ENCODE measurements around the gene C9orf50. TPM values are rescaled to one million over a fixed set of nuclear protein-coding genes. Genes with fewer than 3 reads are reported as not detected.

Gene C9orf50
- total and polyA plus RNA-seq, 4 experiments from 2014 or later: not detected

GRCh38 chr9:129615407-129616285 is 5.3 kb downstream of the C9orf50 start:
- Histone ChIP-seq H3K36me3 (ENCODE audit: insufficient read depth, low read length) (no peaks in the 10 kb centered on the region), H3K4me3 (ENCODE audit: low read length in 2 of 2) (no peak overlapping the region), H3K9me3 (ENCODE audit: control insufficient read depth in 1 of 2, low read length in 2 of 2) (no peaks in the 10 kb centered on the region), H3K27me3 (ENCODE audit: insufficient read depth, low read length) (peaks cover 12% of the 10 kb centered on the region), H3K27ac (ENCODE audit: low read depth, low read length) (no peak overlapping the region), H3K4me1 (ENCODE audit: insufficient read depth, low read length) (peaks cover 18% of the 10 kb centered on the region)
- Mint-ChIP-seq H3K4me1 (peaks cover 9 to 16% (median 13%) of the 10 kb centered on the region in 4 donors), H3K27me3 (peaks cover 6 to 9% of the 10 kb centered on the region in 2 donors), H3K27ac (no peak overlapping the region), H3K4me3 (no peak overlapping the region), H3K9me3 (no peaks in the 10 kb centered on the region), H3K36me3 (no peaks in the 10 kb centered on the region)
- ChIA-PET CTCF (ENCODE audit: partially characterized antibody) (interaction anchor here (2.0 to 5.1 kb wide), 2 partner anchors 9 to 484 kb away, joined by 8 to 51 read pairs; partner anchors contain the start of gene NTMT1), POLR2A (ENCODE audit: partially characterized antibody) (no interaction called here)
- intact Hi-C loops (cut with micrococcal nuclease): no loop called here
- no peak for DNase-seq

GRCh38 chr9:129614932-129615331 is 6.0 kb downstream of the C9orf50 start:
- peaks cover 6 to 9% of the 10 kb centered on the region in 2 donors for H3K27me3 Mint-ChIP-seq
- H3K27ac ChIP-seq (ENCODE audit: low read depth, low read length): no peak overlapping the region
- H3K9me3 Mint-ChIP-seq: no peaks in the 10 kb centered on the region
- H3K4me1 ChIP-seq (ENCODE audit: insufficient read depth, low read length): peaks cover 15% of the 10 kb centered on the region
- no peak overlapping the region for H3K27ac Mint-ChIP-seq
- H3K9me3 ChIP-seq (ENCODE audit: control insufficient read depth in 1 of 2, low read length in 2 of 2): no peaks in the 10 kb centered on the region
- H3K4me3 ChIP-seq (ENCODE audit: low read length in 2 of 2): no peak overlapping the region
- no peaks in the 10 kb centered on the region for H3K36me3 ChIP-seq (ENCODE audit: insufficient read depth, low read length)
- peaks cover 10% of the 10 kb centered on the region for H3K27me3 ChIP-seq (ENCODE audit: insufficient read depth, low read length)
- no peak for DNase-seq
- peaks cover 9 to 17% (median 14%) of the 10 kb centered on the region in 4 donors for H3K4me1 Mint-ChIP-seq
- no peaks in the 10 kb centered on the region for H3K36me3 Mint-ChIP-seq
- ChIA-PET POLR2A (ENCODE audit: partially characterized antibody) (no interaction called here), CTCF (ENCODE audit: partially characterized antibody) (interaction anchor here (1.4 to 5.1 kb wide), 3 partner anchors 9 to 475 kb away, joined by 3 to 51 read pairs (median 5); partner anchors contain the start of gene NTMT1)
- intact Hi-C loops (cut with micrococcal nuclease): no loop called here
- no peak overlapping the region for H3K4me3 Mint-ChIP-seq

GRCh38 chr9:129613520-129614175 is 7.3 kb downstream of the C9orf50 start:
- CTCF ChIA-PET (ENCODE audit: partially characterized antibody): interaction anchor here (1.4 to 5.1 kb wide), 6 partner anchors 11 to 482 kb away, joined by 3 to 51 read pairs (median 20); partner anchors contain the start of gene NTMT1

GRCh38 chr9:129612815-129613519 is 7.9 kb downstream of the C9orf50 start:
- intact Hi-C loops (cut with micrococcal nuclease): no loop called here
- ChIA-PET CTCF (ENCODE audit: partially characterized antibody) (interaction anchor here (3.0 to 5.1 kb wide), 4 partner anchors 11 to 481 kb away, joined by 17 to 51 read pairs (median 23); partner anchors contain the start of gene NTMT1), POLR2A (ENCODE audit: partially characterized antibody) (no interaction called here)
- Histone ChIP-seq H3K27me3 (ENCODE audit: insufficient read depth, low read length) (no peaks in the 10 kb centered on the region), H3K4me3 (ENCODE audit: low read length in 2 of 2) (no peak overlapping the region), H3K36me3 (ENCODE audit: insufficient read depth, low read length) (no peaks in the 10 kb centered on the region), H3K27ac (ENCODE audit: low read depth, low read length) (no peak overlapping the region), H3K9me3 (ENCODE audit: control insufficient read depth in 1 of 2, low read length in 2 of 2) (no peaks in the 10 kb centered on the region), H3K4me1 (ENCODE audit: insufficient read depth, low read length) (peaks cover 14% of the 10 kb centered on the region)
- no peaks in the 10 kb centered on the region for H3K27me3 Mint-ChIP-seq
- no peak for DNase-seq
- H3K27ac Mint-ChIP-seq: peak overlapping the region in 1 of 7 donors; percentile 46
- peaks cover 8 to 25% (median 19%) of the 10 kb centered on the region in 4 donors for H3K4me1 Mint-ChIP-seq
- no peaks in the 10 kb centered on the region for H3K36me3 Mint-ChIP-seq
- H3K4me3 Mint-ChIP-seq: no peak overlapping the region
- no peaks in the 10 kb centered on the region for H3K9me3 Mint-ChIP-seq

More at GRCh38 chr9:129613520-129614175, 7.3 kb downstream of the C9orf50 start:
- Histone ChIP-seq H3K4me1 (ENCODE audit: insufficient read depth, low read length) (peaks cover 14% of the 10 kb centered on the region), H3K27me3 (ENCODE audit: insufficient read depth, low read length) (no peaks in the 10 kb centered on the region), H3K9me3 (ENCODE audit: control insufficient read depth in 1 of 2, low read length in 2 of 2) (no peaks in the 10 kb centered on the region), H3K36me3 (ENCODE audit: insufficient read depth, low read length) (no peaks in the 10 kb centered on the region), H3K4me3 (ENCODE audit: low read length in 2 of 2) (no peak overlapping the region), H3K27ac (ENCODE audit: low read depth, low read length) (no peak overlapping the region)
- POLR2A ChIA-PET (ENCODE audit: partially characterized antibody): no interaction called here
- DNase-seq: no peak
- intact Hi-C loops (cut with micrococcal nuclease): no loop called here
- H3K27me3 Mint-ChIP-seq: peaks cover 0 to 2% of the 10 kb centered on the region in 2 donors
- H3K36me3 Mint-ChIP-seq: no peaks in the 10 kb centered on the region
- peaks cover 9 to 18% (median 16%) of the 10 kb centered on the region in 4 donors for H3K4me1 Mint-ChIP-seq
- H3K9me3 Mint-ChIP-seq: no peaks in the 10 kb centered on the region
- H3K27ac Mint-ChIP-seq: no peak overlapping the region
- peak overlapping the region in 1 of 8 donors; percentile 10 for H3K4me3 Mint-ChIP-seq

GRCh38 chr9:129612123-129612522 is 8.8 kb downstream of the C9orf50 start:
- no peaks in the 10 kb centered on the region for H3K9me3 Mint-ChIP-seq
- H3K36me3 Mint-ChIP-seq: no peaks in the 10 kb centered on the region
- peaks cover 14 to 32% (median 25%) of the 10 kb centered on the region in 4 donors for H3K4me1 Mint-ChIP-seq
- no peaks in the 10 kb centered on the region for H3K27me3 Mint-ChIP-seq
- Histone ChIP-seq H3K36me3 (ENCODE audit: insufficient read depth, low read length) (no peaks in the 10 kb centered on the region), H3K9me3 (ENCODE audit: control insufficient read depth in 1 of 2, low read length in 2 of 2) (no peaks in the 10 kb centered on the region), H3K4me1 (ENCODE audit: insufficient read depth, low read length) (peaks cover 22% of the 10 kb centered on the region), H3K27ac (ENCODE audit: low read depth, low read length) (no peak overlapping the region), H3K27me3 (ENCODE audit: insufficient read depth, low read length) (no peaks in the 10 kb centered on the region), H3K4me3 (ENCODE audit: low read length in 2 of 2) (no peak overlapping the region)
- peak overlapping the region in 1 of 8 donors; percentile 42 for H3K4me3 Mint-ChIP-seq
- ChIA-PET CTCF (ENCODE audit: partially characterized antibody) (interaction anchor here (1.5 to 5.1 kb wide), 6 partner anchors 12 to 480 kb away, joined by 4 to 51 read pairs (median 23); partner anchors contain the start of gene NTMT1), POLR2A (ENCODE audit: partially characterized antibody) (interaction anchor here (2.1 to 4.1 kb wide), 2 partner anchors 229 to 472 kb away, joined by 5 to 42 read pairs; no protein-coding TSS in a partner anchor)
- intact Hi-C loops (cut with micrococcal nuclease): no loop called here
- DNase-seq: no peak
- peak overlapping the region in 2 of 7 donors; percentile 23 to 46 for H3K27ac Mint-ChIP-seq

GRCh38 chr9:129611307-129611800 is 9.5 kb downstream of the C9orf50 start:
- Mint-ChIP-seq H3K4me1 (peaks cover 14 to 39% (median 30%) of the 10 kb centered on the region in 4 donors), H3K4me3 (peak overlapping the region in 7 of 8 donors; percentile 78 to 95 (median 81)), H3K27ac (peak overlapping the region in 4 of 7 donors; percentile 87 to 95 (median 91)), H3K9me3 (no peaks in the 10 kb centered on the region), H3K27me3 (no peaks in the 10 kb centered on the region), H3K36me3 (no peaks in the 10 kb centered on the region)
- DNase-seq: no peak
- Histone ChIP-seq H3K4me1 (ENCODE audit: insufficient read depth, low read length) (peaks cover 28% of the 10 kb centered on the region), H3K9me3 (ENCODE audit: control insufficient read depth in 1 of 2, low read length in 2 of 2) (no peaks in the 10 kb centered on the region), H3K4me3 (ENCODE audit: low read length in 2 of 2) (peak overlapping the region in 1 of 2 donors; percentile 61), H3K27ac (ENCODE audit: low read depth, low read length) (no peak overlapping the region), H3K36me3 (ENCODE audit: insufficient read depth, low read length) (no peaks in the 10 kb centered on the region), H3K27me3 (ENCODE audit: insufficient read depth, low read length) (no peaks in the 10 kb centered on the region)
- intact Hi-C loops (cut with micrococcal nuclease): no loop called here
- ChIA-PET CTCF (ENCODE audit: partially characterized antibody) (interaction anchor here (0.7 to 5.1 kb wide), 16 partner anchors 10 to 480 kb away, joined by 3 to 51 read pairs (median 5); partner anchors contain the start of genes C9orf50, IER5L and NTMT1), POLR2A (ENCODE audit: partially characterized antibody) (interaction anchor here (0.6 to 4.1 kb wide), 12 partner anchors 10 to 472 kb away, joined by 3 to 42 read pairs (median 4); partner anchors contain the start of genes C9orf50 and IER5L)
